HL-60 (cell line): ENCODE results near the gene SIN3B.
A peak's percentile ranks its signal among the peaks of the same experiment; 100 is the strongest.

ENCODE experiments used
- DNase-seq, 2 experiments: peaks; one replicate each; pipeline ENCODE4 v3.0.0-alpha.2; 2010 to 2020; ENCODE audit warnings: low read depth in 1 of 2, low spot score in 1 of 2
- H3K27ac ChIP-seq: fragments of 250-450 bp; sonication (Bioruptor Pico); replicated peaks from 2 replicates; pipeline ENCODE4 v1.5.1; 2020; ENCODE audit warnings: mild to moderate bottlenecking, moderate library complexity
- H3K27me3 ChIP-seq: fragments of 250-450 bp; sonication (Bioruptor Pico); 2 replicates; pipeline ENCODE4 v1.5.1; 2021; ENCODE audit warnings: mild to moderate bottlenecking, moderate library complexity; ENCODE audit not compliant: insufficient read depth, poor library complexity, severe bottlenecking
- H3K4me3 ChIP-seq: replicated peaks from 2 replicates; pipeline ENCODE4 v1.5.1; 2011; ENCODE audit warnings: mild to moderate bottlenecking, control low read depth, low read length; ENCODE audit not compliant: insufficient read depth
- GABPA ChIP-seq: IDR thresholded peaks from 2 replicates; pipeline ENCODE4 v1.6.1; 2012; ENCODE audit warnings: low read depth
- POLR2AphosphoS5 ChIP-seq: IDR thresholded peaks from 2 replicates; pipeline ENCODE4 v1.6.1; 2012; ENCODE audit warnings: low read depth
- REST ChIP-seq: IDR thresholded peaks from 2 replicates; pipeline ENCODE4 v1.6.1; 2012; ENCODE audit warnings: low read depth; ENCODE audit not compliant: insufficient replicate concordance
- SPI1 ChIP-seq: IDR thresholded peaks from 2 replicates; pipeline ENCODE4 v1.6.1; 2012; ENCODE audit warnings: low read depth, mild to moderate bottlenecking, borderline replicate concordance
- TF ChIP-seq, protein P1 (sequence below): IDR thresholded peaks from one replicate; pipeline ENCODE4 v1.5.1; 2011; ENCODE audit warnings: low read length, control low read depth, inconsistent platforms; ENCODE audit not compliant: insufficient read depth

SIN3B gene

GRCh38 chr19:16831531-16831930, 2.3 kb downstream of the SIN3B start:
- no peak for TF ChIP-seq GABPA
- TF ChIP-seq REST: no peak
- TF ChIP-seq POLR2AphosphoS5: no peak
- TF ChIP-seq SPI1: no peak
- TF ChIP-seq, protein P1, sequence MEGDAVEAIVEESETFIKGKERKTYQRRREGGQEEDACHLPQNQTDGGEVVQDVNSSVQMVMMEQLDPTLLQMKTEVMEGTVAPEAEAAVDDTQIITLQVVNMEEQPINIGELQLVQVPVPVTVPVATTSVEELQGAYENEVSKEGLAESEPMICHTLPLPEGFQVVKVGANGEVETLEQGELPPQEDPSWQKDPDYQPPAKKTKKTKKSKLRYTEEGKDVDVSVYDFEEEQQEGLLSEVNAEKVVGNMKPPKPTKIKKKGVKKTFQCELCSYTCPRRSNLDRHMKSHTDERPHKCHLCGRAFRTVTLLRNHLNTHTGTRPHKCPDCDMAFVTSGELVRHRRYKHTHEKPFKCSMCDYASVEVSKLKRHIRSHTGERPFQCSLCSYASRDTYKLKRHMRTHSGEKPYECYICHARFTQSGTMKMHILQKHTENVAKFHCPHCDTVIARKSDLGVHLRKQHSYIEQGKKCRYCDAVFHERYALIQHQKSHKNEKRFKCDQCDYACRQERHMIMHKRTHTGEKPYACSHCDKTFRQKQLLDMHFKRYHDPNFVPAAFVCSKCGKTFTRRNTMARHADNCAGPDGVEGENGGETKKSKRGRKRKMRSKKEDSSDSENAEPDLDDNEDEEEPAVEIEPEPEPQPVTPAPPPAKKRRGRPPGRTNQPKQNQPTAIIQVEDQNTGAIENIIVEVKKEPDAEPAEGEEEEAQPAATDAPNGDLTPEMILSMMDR: no peak
- no peak for DNase-seq

GRCh38 chr19:16834747-16835146, 5.5 kb downstream of the SIN3B start:
- no peak for DNase-seq
- no peak overlapping the region for H3K4me3 ChIP-seq
- H3K27ac ChIP-seq: no peak overlapping the region
- no peak for TF ChIP-seq GABPA
- TF ChIP-seq POLR2AphosphoS5: no peak
- TF ChIP-seq SPI1: no peak
- no peak for TF ChIP-seq REST
- TF ChIP-seq, protein P1: no peak
- no peaks in the 10 kb centered on the region for H3K27me3 ChIP-seq

More at GRCh38 chr19:16831531-16831930, 2.3 kb downstream of the SIN3B start:
- Histone ChIP-seq H3K27ac (no peak overlapping the region), H3K27me3 (no peaks in the 10 kb centered on the region), H3K4me3 (no peak overlapping the region)

DNA sequence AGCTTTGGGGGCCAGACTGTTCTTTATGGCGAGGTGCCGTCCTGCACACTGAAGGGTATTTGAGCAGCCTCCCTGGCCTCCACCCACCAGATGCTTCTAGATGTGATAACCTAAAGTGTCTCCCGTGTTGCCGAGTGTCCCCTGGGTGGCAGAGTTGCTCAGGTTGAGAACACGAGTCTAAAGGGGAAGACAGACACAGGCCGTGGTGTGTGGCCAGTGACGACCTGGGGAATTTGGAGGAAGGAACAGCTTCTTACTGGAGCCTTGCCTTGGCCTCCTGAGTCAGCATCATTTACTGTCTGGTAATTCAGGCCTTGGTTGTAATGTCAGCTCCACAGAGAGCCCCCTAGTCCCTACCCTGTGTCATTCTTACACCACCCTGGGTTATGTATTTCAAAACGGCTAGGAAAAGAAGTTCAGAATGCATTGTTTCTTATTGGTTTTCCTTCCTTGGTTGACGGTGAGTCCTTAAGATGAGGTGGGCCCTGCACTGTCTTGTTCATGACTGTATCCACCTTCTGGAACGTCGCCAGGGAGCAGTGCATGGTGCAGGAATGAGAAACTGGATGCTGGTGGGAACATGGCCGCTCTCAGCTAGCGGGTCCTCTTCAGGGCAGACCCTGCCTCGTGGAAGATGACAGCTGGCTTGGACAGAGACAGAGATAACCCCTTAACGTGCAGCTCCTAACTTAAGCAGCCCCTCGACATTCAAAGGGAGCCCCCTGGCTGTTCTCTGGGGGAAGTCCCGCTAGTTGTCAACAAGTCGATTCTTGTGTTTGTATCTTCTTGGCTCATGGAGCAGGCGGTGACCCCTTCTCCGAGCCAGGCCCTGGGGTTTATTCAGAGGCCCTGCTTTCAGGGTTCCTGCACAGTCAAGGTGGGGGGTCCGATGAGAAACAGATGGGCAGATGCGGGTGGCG, 7.2 kb downstream of the SIN3B start:
- peak in 1 of 2 experiments; percentile 79 for DNase-seq
- no peak overlapping the region for H3K4me3 ChIP-seq
- no peak overlapping the region for H3K27ac ChIP-seq
- H3K27me3 ChIP-seq: no peaks in the 10 kb centered on the region
- TF ChIP-seq SPI1 (peak; percentile 23; the same call in 1 of the 2 replicates), POLR2AphosphoS5 (no peak)

- Histone ChIP-seq H3K27ac (no peak overlapping the region), H3K4me3 (no peak overlapping the region), H3K27me3 (no peaks in the 10 kb centered on the region)
- no peak for TF ChIP-seq SPI1
- no peak for TF ChIP-seq POLR2AphosphoS5
- TF ChIP-seq REST: no peak
- TF ChIP-seq, protein P1: no peak
- DNase-seq: no peak
Measured at GRCh38 chr19:16837035-16837362, 7.8 kb downstream of the SIN3B start.
